Measurements from ENCODE around the gene FAM25G. TPM values are rescaled to one million over a fixed set of nuclear protein-coding genes. Genes with fewer than 3 reads are reported as not detected.

Gene FAM25G
- total RNA-seq, 2 experiments from 2014 or later, result not detected

DNA sequence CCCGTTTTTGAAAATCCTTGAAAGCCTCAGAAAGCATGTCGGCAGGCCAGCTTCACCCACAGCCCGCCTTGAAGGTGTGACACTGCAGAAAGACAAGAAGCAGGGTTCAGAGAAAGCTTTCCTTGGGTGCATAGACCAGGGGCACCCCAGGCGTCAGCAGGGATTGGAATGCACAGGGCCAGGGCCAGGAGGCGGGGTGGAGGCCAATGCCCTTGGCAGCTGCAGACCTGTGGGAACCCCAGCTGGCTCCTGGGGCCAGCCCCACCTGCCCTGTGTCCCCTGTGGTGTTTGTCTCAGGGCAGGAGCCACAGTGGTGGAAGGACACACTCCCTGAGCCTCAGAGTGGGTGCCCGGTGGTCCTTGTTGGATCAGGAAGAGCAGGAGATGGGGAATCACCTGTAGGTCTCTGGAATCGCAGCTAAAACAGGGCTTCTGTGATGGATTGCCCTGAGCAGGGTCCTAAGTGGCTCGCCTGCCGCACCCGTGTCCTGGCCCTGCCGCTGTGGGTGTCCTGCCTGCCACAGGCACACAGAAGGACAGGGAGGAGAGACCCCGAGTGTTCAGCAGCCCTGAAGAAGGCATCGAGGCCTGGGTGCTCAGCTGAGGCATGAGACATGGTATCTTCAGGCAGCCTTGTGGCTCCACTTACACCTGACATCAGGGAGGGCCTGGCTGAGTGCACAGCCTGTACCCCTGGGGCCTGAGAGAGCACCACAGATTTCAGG, 40.1 kb downstream of the FAM25G start:
- ChIA-PET CTCF (ENCODE audit: unreplicated experiment) (no interaction called here), POLR2A (no interaction called here)
- Histone ChIP-seq H3K4me3 (ENCODE audit: low read depth, low read length, poor library complexity, severe bottlenecking) (no peak overlapping the region), H3K27ac (ENCODE audit: low read depth, low read length, poor library complexity, severe bottlenecking) (no peak overlapping the region), H3K36me3 (ENCODE audit: insufficient read depth, low read length) (no peaks in the 10 kb centered on the region), H4K20me1 (ENCODE audit: insufficient read depth, low read length) (no peaks in the 10 kb centered on the region), H3K9me2 (ENCODE audit: insufficient read depth, low read length) (no peaks in the 10 kb centered on the region), H3K79me2 (ENCODE audit: insufficient read depth, low read depth, low read length) (no peaks in the 10 kb centered on the region), H2AFZ (ENCODE audit: low read length) (no peak overlapping the region), H3K9me3 (ENCODE audit: low read length) (no peaks in the 10 kb centered on the region), H3K4me1 (ENCODE audit: insufficient read depth, low read length, poor library complexity, severe bottlenecking) (peaks cover 5% of the 10 kb centered on the region), H3K4me2 (ENCODE audit: low read length) (no peak overlapping the region)
- BruUV-seq (replicated peaks), result no TSS peak
- no peak for TF ChIP-seq CTCF (conservative IDR thresholded peaks at IDR 0.05; ENCODE audit: low read length)
- TF ChIP-seq EZH2phosphoT487 (IDR thresholded peaks at IDR 0.05; ENCODE audit: borderline replicate concordance, low read depth, low read length), result no peak
- intact Hi-C loops (cut with micrococcal nuclease; ENCODE audit: unreplicated experiment), result no loop called here
- DNase-seq (ENCODE audit: low spot score), result no peak

DNA sequence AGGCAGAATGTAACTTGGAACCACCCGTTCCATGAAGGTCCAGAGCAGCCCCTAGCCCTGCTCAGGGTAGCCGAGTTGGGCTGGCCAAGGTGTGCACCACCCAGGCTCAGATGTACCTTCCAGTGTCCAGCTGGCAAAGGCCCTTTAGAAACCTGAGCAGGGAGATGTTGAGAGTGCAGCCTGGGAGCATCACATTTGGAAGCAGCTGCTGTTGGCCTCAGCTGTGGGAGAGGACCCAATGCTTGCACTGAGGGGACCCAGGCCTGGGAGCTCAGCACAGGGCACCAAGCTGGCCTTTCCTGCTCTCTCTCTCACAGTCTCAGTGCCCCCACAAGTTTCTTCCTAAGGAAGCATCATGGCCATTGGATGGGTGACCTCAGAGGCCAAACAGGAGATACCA, 41.1 kb downstream of the FAM25G start:
- Histone ChIP-seq H3K9me3 (ENCODE audit: low read length) (no peaks in the 10 kb centered on the region; the same call in 1 of the 2 replicates), H3K36me3 (ENCODE audit: insufficient read depth, low read length) (no peaks in the 10 kb centered on the region), H3K4me2 (ENCODE audit: low read length) (no peak overlapping the region), H3K4me3 (ENCODE audit: low read depth, low read length, poor library complexity, severe bottlenecking) (no peak overlapping the region), H4K20me1 (ENCODE audit: insufficient read depth, low read length) (no peaks in the 10 kb centered on the region), H2AFZ (ENCODE audit: low read length) (no peak overlapping the region), H3K79me2 (ENCODE audit: insufficient read depth, low read depth, low read length) (no peaks in the 10 kb centered on the region), H3K9me2 (ENCODE audit: insufficient read depth, low read length) (no peaks in the 10 kb centered on the region), H3K27ac (ENCODE audit: low read depth, low read length, poor library complexity, severe bottlenecking) (no peak overlapping the region), H3K4me1 (ENCODE audit: insufficient read depth, low read length, poor library complexity, severe bottlenecking) (peaks cover 5% of the 10 kb centered on the region)
- TF ChIP-seq CTCF (conservative IDR thresholded peaks at IDR 0.05; ENCODE audit: low read length) (no peak), EZH2phosphoT487 (IDR thresholded peaks at IDR 0.05; ENCODE audit: borderline replicate concordance, low read depth, low read length) (no peak)
- intact Hi-C loops (cut with micrococcal nuclease; ENCODE audit: unreplicated experiment), result no loop called here
- CTCF ChIA-PET (ENCODE audit: unreplicated experiment), result no interaction called here
- DNase-seq (ENCODE audit: low spot score), result no peak
- BruUV-seq (replicated peaks), result no TSS peak
- POLR2A ChIA-PET, result no interaction called here

GRCh38 chr10:47449979-47450378, 41.5 kb downstream of the FAM25G start:
- Histone ChIP-seq H3K27ac (ENCODE audit: low read depth, low read length, poor library complexity, severe bottlenecking) (no peak overlapping the region), H4K20me1 (ENCODE audit: insufficient read depth, low read length) (no peaks in the 10 kb centered on the region), H2AFZ (ENCODE audit: low read length) (no peak overlapping the region), H3K4me2 (ENCODE audit: low read length) (no peak overlapping the region), H3K9me3 (ENCODE audit: low read length) (no peaks in the 10 kb centered on the region; the same call in 1 of the 2 replicates), H3K4me3 (ENCODE audit: low read depth, low read length, poor library complexity, severe bottlenecking) (no peak overlapping the region), H3K4me1 (ENCODE audit: insufficient read depth, low read length, poor library complexity, severe bottlenecking) (peaks cover 5% of the 10 kb centered on the region), H3K36me3 (ENCODE audit: insufficient read depth, low read length) (no peaks in the 10 kb centered on the region), H3K9me2 (ENCODE audit: insufficient read depth, low read length) (no peaks in the 10 kb centered on the region), H3K79me2 (ENCODE audit: insufficient read depth, low read depth, low read length) (no peaks in the 10 kb centered on the region)
- ChIA-PET CTCF (ENCODE audit: unreplicated experiment) (no interaction called here), POLR2A (interaction anchor here (0.5 kb wide), 1 partner anchor 15 kb away, joined by 3 read pairs; no protein-coding TSS in a partner anchor)
- no TSS peak for BruUV-seq (replicated peaks)
- intact Hi-C loops (cut with micrococcal nuclease; ENCODE audit: unreplicated experiment), result no loop called here
- no peak for DNase-seq (ENCODE audit: low spot score)
- no peak for TF ChIP-seq CTCF (conservative IDR thresholded peaks at IDR 0.05; ENCODE audit: low read length)
- no peak for TF ChIP-seq EZH2phosphoT487 (IDR thresholded peaks at IDR 0.05; ENCODE audit: borderline replicate concordance, low read depth, low read length)
